ENCODE results near the gene ZCCHC24. TPM values are rescaled to one million over a fixed set of nuclear protein-coding genes. Genes with fewer than 3 reads are reported as not detected.

Gene ZCCHC24
- total RNA-seq, 1 donor from 2014 or later: 34.7 TPM

DNA sequence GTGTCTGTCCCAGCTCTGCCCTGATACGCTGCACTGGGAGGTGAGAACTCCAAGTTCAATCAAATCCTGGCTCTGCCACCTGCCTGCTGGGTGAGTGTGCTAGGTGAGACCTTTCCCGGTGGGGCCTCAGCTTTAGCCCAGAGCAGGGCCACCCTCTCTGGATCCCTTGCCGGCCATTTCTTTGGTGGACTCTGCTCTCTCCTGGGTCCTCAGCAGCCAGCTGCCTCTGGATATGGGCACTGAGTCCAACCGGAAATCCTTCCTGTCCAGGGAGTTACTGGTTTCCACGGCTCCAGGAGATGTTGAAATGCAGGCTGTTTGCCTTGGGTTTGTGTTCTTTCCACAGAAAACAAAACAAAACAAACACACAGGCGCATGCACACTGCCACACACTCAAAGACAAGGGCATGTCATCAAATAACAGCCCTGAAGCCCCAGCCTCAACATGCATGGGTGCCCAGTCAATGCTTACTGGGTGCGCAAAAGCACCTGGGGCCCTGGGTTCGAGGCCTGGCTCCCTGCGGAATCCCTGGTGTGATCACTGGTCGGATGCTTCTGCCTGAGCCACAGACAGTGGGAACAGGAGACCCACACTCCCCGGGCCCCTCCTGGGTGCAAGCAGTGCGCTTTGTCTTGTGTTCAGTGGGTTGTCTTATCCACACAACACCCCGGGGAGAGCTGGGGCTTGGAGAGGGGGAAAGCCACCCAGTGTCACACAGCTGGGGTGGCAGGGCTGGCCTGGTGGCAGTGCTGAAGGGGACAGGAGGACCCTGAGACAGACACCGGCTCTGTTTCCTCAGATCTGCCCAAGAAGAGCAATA lies 65.1 kb downstream of the ZCCHC24 start:
- Histone ChIP-seq H3K9me3 (no peaks in the 10 kb centered on the region), H3K27me3 (ENCODE audit: low read depth) (no peaks in the 10 kb centered on the region), H3K4me1 (peaks cover 29% of the 10 kb centered on the region), H3K36me3 (peaks cover 4% of the 10 kb centered on the region), H3K27ac (peak overlapping the region; percentile 67), H3K4me3 (no peak overlapping the region)
- DNase-seq (peak; percentile 45), ATAC-seq (peak; percentile 50 to 56)
- intact Hi-C loops (cut with DNase I): no loop called here
- TF ChIP-seq, protein P1, sequence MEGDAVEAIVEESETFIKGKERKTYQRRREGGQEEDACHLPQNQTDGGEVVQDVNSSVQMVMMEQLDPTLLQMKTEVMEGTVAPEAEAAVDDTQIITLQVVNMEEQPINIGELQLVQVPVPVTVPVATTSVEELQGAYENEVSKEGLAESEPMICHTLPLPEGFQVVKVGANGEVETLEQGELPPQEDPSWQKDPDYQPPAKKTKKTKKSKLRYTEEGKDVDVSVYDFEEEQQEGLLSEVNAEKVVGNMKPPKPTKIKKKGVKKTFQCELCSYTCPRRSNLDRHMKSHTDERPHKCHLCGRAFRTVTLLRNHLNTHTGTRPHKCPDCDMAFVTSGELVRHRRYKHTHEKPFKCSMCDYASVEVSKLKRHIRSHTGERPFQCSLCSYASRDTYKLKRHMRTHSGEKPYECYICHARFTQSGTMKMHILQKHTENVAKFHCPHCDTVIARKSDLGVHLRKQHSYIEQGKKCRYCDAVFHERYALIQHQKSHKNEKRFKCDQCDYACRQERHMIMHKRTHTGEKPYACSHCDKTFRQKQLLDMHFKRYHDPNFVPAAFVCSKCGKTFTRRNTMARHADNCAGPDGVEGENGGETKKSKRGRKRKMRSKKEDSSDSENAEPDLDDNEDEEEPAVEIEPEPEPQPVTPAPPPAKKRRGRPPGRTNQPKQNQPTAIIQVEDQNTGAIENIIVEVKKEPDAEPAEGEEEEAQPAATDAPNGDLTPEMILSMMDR (IDR thresholded peaks at IDR 0.05): no peak

DNA sequence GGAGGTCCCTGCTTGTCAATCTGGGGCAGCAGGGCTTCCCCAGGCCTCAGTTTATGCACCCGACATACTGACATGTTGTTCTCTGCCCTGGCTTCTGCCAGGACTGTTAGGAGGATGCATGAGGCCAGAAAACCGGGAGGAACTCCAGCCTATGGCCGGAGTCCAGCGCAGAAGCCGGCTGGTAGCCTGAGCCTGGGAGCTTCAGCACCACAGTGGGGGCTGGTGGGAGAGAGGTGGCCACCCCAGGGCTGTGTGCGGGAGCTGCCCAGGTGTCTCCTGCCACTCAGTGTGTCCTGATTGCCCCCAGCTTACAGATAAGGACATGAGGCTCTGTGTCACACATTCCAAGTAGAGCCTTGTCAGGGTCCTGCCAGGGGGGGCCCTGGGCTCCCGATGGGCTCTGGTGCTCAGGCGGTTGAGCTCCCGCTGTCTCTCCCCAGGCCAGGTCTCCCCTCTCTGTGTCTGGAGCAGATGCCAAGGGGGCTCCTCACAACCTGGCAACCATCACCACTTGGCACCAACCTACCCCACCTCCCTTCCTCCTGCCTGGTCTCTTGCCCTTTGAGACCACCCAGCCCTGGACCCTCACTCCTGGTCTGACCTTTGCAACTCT lies 65.8 kb downstream of the ZCCHC24 start:
- Histone ChIP-seq H3K36me3 (no peaks in the 10 kb centered on the region), H3K4me1 (peaks cover 34% of the 10 kb centered on the region), H3K4me3 (no peak overlapping the region), H3K27me3 (ENCODE audit: low read depth) (no peaks in the 10 kb centered on the region), H3K27ac (peak overlapping the region; percentile 67), H3K9me3 (no peaks in the 10 kb centered on the region)
- ATAC-seq: no peak
- intact Hi-C loops (cut with DNase I): loop anchor here (10.0 kb wide), 1 partner anchor 85 kb away; no protein-coding TSS in a partner anchor
- TF ChIP-seq, protein P1 (IDR thresholded peaks at IDR 0.05): no peak
- peak; percentile 41 for DNase-seq

DNA sequence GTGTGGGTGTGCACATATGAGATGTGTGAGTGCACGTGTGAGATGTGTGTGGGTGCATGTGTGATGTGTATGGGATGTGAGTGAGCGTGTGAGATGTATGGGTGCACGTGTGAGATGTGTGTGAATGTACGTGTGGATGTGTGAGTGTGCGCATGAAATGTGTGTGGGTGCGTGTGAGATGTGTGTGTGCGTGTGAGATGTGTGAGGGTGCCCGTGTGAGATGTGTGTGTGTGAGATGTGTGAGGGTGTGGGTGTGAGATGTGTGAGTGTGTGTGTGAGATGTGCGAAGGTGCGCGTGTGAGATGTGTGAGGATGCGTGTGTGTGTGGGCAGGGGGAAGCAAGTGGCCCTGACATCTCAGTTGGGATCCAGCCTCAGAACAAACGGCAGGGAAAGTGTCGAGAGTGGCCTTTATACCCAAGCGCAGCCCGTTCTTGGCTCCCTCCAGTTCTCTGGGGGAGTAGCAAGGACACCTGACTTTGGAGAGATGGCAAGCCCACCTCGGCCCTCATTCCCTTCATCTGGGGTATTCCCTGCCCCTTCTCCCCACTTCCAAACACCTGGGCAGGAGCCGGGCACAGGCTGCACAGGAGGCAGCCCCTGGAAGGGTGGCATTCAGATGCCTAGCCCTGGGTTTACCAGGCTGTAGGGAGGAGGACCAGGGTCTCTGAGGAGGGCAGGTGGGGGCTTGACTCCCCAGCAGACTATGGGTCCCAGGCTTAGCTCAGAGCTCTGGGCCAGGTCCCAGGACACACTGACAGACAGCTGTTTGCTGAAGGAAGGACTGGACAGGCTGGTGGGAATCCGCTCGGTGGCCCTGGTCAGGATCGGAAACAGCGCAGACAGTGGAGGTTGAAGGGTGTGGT lies 66.5 kb downstream of the ZCCHC24 start:
- ATAC-seq (no peak), DNase-seq (peak; percentile 34)
- Histone ChIP-seq H3K9me3 (no peaks in the 10 kb centered on the region), H3K4me3 (no peak overlapping the region), H3K36me3 (no peaks in the 10 kb centered on the region), H3K27ac (no peak overlapping the region), H3K4me1 (peaks cover 35% of the 10 kb centered on the region), H3K27me3 (ENCODE audit: low read depth) (no peaks in the 10 kb centered on the region)
- TF ChIP-seq, protein P1 (IDR thresholded peaks at IDR 0.05): no peak
- intact Hi-C loops (cut with DNase I): loop anchor here (10.0 kb wide), 1 partner anchor 86 kb away; no protein-coding TSS in a partner anchor

DNA sequence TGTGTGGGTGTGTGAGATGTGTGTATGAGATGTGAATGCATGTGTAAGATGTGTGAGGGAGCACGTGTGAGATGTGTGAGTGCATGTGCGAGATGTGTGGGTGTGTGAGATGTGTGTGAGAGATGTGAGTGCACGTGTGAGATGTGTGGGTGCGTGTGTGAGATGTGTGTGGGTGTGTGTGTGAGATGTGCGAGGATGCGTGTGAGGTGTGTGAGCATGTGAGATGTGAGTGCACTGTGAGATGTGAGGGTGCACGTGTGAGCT lies 67.1 kb downstream of the ZCCHC24 start:
- Histone ChIP-seq H3K27ac (no peak overlapping the region), H3K4me3 (no peak overlapping the region), H3K9me3 (no peaks in the 10 kb centered on the region), H3K27me3 (ENCODE audit: low read depth) (no peaks in the 10 kb centered on the region), H3K36me3 (no peaks in the 10 kb centered on the region), H3K4me1 (peaks cover 35% of the 10 kb centered on the region)
- ATAC-seq (no peak), DNase-seq (no peak)
- TF ChIP-seq, protein P1 (IDR thresholded peaks at IDR 0.05): no peak
- intact Hi-C loops (cut with DNase I): loop anchor here (10.0 kb wide), 1 partner anchor 86 kb away; no protein-coding TSS in a partner anchor
